ENCODE measurements around the gene PEDS1.
"Not testable (repeated sequence)": the region's sequence is repeated elsewhere in the genome, so short reads cannot be mapped to it uniquely, and the experiment has no call there.

The PEDS1 gene

DNA sequence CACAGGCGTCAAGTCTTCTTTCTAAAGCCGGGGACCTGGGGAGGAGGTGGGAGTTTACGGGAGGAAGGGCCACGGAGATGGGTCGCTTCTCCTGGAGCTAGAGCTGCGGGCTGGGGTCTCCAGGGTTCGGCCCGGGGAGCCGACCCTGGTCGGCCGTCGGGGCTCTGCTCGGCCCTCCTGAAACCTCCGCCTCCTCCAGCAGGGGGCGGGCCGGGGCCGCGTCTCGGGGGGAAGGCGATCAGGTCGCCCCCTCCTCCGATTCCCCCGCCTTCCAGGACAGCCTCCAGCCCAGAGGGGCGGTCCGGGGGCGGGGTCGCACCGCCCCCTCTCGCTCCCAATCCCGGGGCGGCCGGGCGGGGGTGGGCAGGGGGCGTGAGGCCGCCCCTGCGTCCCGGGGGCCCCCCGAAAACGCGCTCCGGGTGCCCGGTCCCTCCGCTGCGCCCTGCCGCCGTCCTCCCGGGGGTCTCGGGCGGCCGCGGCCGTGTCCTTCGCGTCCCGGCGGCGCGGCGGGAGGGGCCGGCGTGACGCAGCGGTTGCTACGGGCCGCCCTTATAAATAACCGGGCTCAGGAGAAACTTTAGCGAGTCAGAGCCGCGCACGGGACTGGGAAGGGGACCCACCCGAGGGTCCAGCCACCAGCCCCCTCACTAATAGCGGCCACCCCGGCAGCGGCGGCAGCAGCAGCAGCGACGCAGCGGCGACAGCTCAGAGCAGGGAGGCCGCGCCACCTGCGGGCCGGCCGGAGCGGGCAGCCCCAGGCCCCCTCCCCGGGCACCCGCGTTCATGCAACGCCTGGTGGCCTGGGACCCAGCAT, 36.9 kb upstream of the PEDS1 start, which contains the start of gene CEBPB:
Gene CEBPB, plus strand, starts transcription at position 580 of the 814 bp plus-strand sequence. Its CDS starts 204 bp downstream, at position 784.
- peak; percentile 84 to 88 for DNase-seq

DNA sequence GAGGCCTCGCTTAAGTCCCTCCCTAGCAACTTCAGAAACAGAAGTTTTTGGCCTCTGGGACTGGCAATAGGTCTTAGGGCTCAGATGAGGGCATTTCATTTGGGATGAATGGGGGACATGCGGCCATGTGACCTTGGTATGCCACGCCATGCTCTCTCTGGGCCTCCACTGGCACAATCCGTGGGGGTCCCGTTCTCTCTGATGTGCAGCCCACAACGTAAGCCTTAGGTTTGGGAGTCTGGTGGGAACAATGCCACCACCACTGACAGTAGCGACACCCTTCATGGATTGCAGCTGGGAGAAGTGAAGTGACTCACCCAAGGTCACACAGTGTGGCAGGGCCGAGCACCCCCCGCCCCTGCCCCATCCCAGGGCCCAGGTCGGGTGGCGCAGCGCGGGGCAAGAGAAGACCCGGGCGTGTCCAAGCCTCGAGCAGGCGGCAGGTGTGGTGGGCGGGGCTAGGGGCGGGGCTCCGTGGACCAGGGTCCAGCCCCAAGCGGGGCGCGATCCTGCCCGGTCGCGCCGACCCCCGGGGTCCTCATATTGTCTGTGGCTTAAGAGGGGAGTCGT, 36.2 kb upstream of the PEDS1 start:
- peak; percentile 40 to 54 for DNase-seq

DNA sequence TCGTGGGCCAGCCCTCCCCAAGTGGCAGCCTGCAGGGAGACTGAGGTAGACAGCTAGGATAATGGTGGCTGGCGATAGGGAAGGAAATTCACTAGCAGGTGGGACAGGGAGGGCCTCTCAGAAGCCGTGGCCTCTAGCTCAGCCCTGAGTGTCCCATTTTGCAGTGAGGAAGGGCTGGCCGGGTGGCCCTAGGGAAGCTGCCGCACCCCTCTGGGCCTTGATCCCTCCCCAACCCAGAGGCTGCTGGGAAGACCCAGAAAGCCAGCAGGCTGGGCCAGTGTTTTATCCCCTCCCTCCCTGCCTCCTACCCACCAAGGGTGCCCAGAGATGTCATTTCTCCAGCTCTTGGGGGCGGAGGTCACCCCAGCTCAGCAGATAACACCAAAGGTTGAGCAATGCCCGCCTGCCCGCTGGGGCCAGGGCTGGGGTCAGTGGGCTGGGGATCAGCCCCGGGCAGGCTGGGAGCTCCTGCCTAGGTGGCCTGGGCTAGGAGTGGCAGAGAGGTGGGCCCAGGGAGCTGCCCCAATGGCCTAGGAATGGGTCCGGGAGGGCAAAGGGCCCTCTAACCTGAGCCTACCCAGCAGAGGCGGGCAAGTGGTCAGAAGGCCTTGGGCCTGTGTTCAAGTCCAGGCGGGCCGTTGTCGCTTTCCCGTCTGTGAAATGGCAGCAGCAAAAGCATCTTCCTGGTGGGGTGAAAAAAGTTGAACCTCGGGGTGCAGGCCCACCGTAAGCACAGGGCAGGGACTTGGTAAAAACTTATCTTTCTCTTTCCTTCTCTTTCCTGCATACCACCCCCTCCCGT, 35.6 kb upstream of the PEDS1 start:
- DNase-seq: peak in 1 of 2 donors; percentile 25

GRCh38 chr20:50188287-50188688, 34.8 kb upstream of the PEDS1 start:
- no peak for DNase-seq

GRCh38 chr20:50187403-50188051, 34.0 kb upstream of the PEDS1 start:
- no peak for DNase-seq

DNA sequence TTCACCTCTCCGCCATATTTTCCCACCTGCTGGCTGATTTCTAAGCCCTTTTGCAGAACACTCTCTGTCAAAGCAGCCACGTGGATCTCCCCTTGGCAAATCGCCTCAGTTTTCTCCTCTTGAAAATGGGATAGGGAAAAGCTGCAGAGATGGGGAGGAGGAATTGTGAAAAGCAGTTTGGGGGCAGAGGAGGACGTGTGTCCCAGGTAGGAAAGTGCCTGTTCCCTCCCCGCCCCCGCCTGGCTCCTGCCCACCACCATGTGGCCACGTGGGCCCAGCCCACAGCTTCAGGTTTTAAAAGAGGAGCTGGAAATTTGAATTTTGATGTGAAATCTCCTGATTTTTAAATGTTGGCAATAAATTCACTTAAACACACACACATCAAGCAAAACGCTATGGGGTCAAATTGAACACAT, 33.5 kb upstream of the PEDS1 start:
- no peak for DNase-seq

DNA sequence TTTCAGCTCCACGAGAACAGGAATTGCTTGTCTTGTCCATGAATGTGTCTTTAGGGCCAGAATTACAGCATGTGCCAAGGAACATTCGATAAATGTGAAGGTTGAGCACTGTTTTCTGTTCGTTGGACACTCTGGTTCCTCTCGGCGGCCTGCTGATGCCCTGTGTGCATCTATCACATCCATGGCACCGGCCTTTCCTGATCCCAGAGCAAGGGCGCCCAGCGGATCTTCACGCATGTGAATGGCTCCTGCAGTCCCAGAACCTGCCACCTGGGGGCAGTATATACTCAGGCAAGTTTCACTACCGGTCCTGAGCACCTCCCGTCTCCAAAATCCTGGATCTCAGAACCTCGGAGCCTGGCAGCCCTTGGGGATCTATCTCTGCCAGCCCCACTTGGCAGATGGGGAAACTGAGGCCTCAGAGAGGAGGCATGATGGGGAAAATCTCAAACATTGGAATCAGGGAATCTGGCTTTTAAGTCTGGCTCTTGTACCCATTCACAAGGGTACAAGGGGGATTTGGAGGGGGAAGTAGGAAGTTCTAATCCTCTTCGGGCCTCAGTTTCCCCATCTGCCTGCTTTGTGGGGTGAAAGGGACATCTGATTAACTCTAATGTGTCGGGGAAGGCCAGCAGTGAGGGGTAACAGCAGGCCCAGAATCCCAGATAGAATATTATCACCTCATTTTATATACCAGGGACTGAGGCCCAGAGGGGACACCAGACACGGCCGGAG, 32.8 kb upstream of the PEDS1 start:
- peak; percentile 96 to 98 for DNase-seq

DNA sequence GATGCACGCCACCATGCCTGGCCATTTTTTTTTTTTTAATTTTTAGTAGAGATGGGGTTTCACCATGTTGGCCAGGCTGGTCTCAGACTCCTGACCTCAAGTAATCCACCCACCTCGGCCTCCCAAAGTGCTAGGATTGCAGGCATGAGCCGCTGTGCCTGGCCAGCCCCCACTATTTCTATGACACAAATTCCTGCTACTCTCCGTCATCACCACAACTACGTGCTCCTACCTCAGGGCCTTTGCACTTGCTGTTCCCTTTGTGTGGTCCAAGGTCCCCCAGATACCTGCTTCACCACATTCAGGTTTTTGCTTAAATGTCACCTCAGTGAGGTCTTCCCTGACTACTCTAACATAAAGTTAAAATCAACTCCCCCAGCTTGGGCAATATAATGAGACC, 31.9 kb upstream of the PEDS1 start:
- DNase-seq: no peak

GRCh38 chr20:50182346-50182745, 28.8 kb upstream of the PEDS1 start:
- DNase-seq: no peak

GRCh38 chr20:50181344-50181743, 27.8 kb upstream of the PEDS1 start:
- DNase-seq: no peak

GRCh38 chr20:50178672-50179071, 25.1 kb upstream of the PEDS1 start:
- not testable (repeated sequence) for DNase-seq

- no peak for DNase-seq
Measured at GRCh38 chr20:50175938-50176933, 22.7 kb upstream of the PEDS1 start.

DNA sequence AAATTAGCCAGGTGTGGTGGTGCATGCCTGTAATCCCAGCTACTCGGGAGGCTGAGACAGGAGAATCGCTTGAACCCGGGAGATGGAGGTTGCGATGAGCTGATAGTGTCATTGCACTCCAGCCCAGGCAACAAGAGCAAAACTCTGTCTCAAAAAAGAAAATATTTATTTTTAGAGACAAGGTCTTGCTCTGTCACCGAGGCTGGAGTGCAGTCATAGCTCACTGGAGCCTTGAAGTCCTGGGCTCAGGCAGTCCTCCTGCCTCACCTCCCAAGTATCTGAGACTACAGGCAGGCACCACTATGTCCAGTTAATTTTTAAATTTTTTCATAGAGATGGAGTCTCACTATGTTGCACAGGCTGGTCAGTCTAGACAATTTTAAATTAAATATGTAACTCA, 20.9 kb upstream of the PEDS1 start:
- no peak for DNase-seq

- DNase-seq: no peak
Measured at GRCh38 chr20:50172347-50173013, 19.0 kb upstream of the PEDS1 start.

DNA sequence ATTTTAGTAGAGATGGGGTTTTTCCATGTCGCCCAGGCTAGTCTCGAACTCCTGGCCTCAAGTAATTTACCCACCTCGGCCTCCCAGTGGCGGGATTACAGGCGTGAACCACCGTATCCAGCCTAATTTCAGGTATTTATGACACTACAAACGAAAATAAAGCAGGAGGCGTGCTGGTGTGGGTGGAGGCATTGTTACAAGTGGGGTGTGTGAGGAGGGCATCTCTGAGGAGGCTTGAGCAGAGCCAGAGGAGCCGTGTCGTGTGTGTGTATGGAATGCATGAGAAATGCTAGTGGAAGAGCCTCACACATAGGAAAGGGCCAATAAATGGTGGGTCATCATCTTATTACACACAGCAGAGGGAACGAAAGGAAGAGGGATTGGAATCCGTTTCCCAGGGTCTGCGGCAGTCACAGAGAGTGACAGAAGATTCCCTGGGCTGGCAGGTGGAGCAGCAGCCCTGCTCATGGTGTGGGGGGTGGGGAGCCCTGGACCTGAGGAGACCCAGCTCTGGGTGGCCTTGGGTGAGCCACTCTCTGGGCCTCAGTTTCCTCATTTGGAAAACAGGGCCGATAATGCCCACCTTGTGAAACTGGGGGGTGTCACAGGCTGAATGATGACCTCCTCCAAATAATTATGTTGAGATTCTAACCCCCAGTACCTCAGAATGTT, 17.2 kb upstream of the PEDS1 start:
- DNase-seq: no peak

GRCh38 chr20:50169329-50169823, 15.9 kb upstream of the PEDS1 start:
- DNase-seq: peak; percentile 87 to 88

DNA sequence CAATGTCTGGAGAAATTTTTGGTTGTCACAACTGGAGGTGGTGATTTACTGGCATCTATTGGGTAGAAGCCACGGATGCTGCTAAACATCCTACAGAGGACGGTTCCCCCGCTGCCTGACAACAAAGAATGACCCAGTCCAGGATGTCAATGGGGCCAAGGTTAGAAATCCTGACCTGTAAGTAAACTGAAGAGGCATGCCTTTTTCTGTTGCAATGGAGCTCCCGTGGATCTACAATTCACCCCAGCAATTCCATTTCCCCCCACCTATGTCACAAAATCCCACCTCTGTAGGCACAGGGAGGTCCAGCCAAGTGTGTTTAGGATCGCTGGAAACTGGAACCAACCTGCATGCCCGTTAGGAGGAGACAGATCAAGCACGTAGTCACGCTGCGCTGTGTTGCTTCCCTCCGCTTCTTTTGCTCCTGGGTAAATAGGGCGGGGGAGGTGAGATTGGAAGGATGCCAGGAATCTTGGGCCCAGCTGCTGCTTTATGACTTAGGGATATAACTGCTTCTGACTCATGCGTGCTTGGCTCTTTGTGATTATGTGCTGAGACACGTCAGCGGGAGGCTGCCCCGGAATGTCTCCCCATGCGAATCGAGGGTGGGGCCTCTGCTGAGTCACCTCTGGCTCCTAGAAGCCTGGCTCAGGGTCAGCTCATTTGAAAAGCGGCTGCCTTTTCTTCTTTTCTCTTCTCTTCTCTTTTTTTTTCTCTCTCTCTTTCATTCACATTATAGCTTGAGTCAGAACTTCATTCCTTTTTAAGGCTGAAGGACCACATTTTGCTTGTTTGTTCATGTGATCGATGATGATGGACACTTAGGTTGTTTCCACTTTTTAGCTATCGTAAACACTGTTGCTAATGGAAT, 12.4 kb upstream of the PEDS1 start:
- DNase-seq: peak; percentile 86

- DNase-seq: no peak
Measured at GRCh38 chr20:50163570-50164317, 10.2 kb upstream of the PEDS1 start.
